AG04450 (cell line): ENCODE data around the gene CAMK2B. TPM values are rescaled to one million over a fixed set of nuclear protein-coding genes. Genes with fewer than 3 reads are reported as not detected.
A peak's percentile ranks its signal among the peaks of the same experiment; 100 is the strongest.

ENCODE experiments used
- CTCF ChIA-PET: fragments of 300-600, 350-600 bp; formaldehyde crosslinking; extraction: SDS; loops from one replicate; lab custom pipeline; 2022; ENCODE audit warnings: antibody characterized with exemption, inconsistent platforms; lab: Charles Lee
- POLR2A ChIA-PET: fragments of 350-600 bp; formaldehyde crosslinking; extraction: SDS; loops from one replicate; lab custom pipeline; 2021; ENCODE audit warnings: antibody characterized with exemption, inconsistent platforms; lab: Yijun Ruan, JAX
- DNase-seq: peaks from one replicate; pipeline ENCODE4 v3.0.0-alpha.2; 2011; ENCODE audit warnings: low read depth, low spot score
- H3K27ac ChIP-seq: one replicate; pipeline ENCODE4 v1.5.1; 2012; ENCODE audit warnings: low read depth, low read length, control low read depth
- H3K27me3 ChIP-seq: one replicate; pipeline ENCODE4 v1.6.0; 2012; ENCODE audit warnings: low read length; ENCODE audit not compliant: control insufficient read depth, insufficient read depth
- H3K4me3 ChIP-seq: 2 replicates; pipeline ENCODE4 v1.5.1; 2011; ENCODE audit warnings: mild to moderate bottlenecking, low read depth, low read length, control low read depth
- H3K9me3 ChIP-seq: 2 replicates; pipeline ENCODE4 v1.5.1; 2012; ENCODE audit warnings: low read length; ENCODE audit not compliant: control insufficient read depth, insufficient read depth
- polyA plus RNA-seq: library from polyadenylated mRNA; depleted of rRNA; stranded (reverse); fragments of >200 nt; gene quantifications from 2 replicates; pipeline ENCODE4 v1.2.3, GENCODE V29; 2011
- TF ChIP-seq, protein P1 (sequence below): IDR thresholded peaks from 2 replicates; pipeline ENCODE4 v1.5.1; 2011; ENCODE audit warnings: low read depth, low read length, control low read depth, inconsistent platforms

CAMK2B gene
- polyA plus RNA-seq, 1 experiment, result not detected

DNA sequence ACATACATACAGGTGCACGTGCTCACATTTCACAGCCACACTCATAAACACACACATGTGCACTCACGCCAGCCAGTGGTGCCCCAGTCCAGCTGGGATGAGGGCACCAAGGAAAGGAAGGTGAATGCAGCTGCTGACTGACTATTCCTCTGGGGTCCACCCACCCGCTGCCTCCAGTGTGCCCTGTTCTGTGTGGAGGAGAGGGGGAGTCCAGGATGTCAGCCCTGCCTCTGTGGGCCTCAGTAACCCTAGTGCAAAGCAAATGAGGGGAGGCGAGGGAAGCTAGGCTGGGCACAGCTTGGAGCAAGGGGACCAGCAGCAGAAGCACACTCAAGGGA is 67.0 kb downstream of the CAMK2B start:
- Histone ChIP-seq H3K27ac (peak overlapping the region; percentile 11), H3K27me3 (peaks cover 10% of the 10 kb centered on the region)

DNA sequence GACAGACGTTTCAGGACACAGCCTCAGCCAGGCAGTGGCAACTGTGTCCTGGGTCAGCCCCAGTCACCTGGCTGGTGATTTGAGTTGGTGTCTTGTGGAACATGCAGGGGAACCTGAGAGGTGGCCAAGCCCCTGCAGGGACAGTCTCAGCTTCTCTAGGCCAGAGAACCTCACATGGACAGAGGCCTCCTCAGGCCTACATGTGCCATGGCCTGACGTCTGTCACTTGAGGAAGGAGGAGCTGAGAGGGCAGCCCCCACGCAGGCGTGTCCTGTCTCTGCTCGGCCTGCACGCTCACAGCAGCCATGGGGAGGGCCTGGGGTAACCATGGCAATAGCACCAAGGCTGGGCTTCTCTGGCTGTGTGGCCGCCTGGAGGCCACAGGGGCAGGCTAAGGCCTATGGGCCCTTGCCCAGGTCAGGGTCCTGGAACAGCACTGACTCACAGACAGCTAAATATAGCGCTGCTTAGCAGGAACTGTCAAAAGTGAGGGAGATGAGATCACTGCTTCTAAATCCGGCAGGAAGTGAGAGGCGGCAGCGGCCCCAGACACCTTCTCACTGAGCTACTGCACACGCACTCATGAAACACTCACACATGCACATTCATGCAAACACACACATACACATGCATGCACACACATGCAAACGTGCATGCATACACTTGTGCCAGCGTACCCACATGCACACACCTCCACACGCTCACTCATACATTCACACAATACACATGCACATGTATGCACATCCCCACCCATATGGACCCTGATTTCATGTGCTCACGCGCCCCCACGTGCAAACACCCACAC is 67.6 kb downstream of the CAMK2B start:
- TF ChIP-seq, protein P1, sequence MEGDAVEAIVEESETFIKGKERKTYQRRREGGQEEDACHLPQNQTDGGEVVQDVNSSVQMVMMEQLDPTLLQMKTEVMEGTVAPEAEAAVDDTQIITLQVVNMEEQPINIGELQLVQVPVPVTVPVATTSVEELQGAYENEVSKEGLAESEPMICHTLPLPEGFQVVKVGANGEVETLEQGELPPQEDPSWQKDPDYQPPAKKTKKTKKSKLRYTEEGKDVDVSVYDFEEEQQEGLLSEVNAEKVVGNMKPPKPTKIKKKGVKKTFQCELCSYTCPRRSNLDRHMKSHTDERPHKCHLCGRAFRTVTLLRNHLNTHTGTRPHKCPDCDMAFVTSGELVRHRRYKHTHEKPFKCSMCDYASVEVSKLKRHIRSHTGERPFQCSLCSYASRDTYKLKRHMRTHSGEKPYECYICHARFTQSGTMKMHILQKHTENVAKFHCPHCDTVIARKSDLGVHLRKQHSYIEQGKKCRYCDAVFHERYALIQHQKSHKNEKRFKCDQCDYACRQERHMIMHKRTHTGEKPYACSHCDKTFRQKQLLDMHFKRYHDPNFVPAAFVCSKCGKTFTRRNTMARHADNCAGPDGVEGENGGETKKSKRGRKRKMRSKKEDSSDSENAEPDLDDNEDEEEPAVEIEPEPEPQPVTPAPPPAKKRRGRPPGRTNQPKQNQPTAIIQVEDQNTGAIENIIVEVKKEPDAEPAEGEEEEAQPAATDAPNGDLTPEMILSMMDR, result no peak
- peak; percentile 37 for DNase-seq
- Histone ChIP-seq H3K9me3 (peaks cover 5% of the 10 kb centered on the region), H3K27me3 (peaks cover 4% of the 10 kb centered on the region), H3K27ac (peak overlapping the region; percentile 11), H3K4me3 (no peak overlapping the region)
- ChIA-PET POLR2A (interaction anchor here (1.1 kb wide), 1 partner anchor 9 kb away, joined by 3 read pairs; no protein-coding TSS in a partner anchor), CTCF (interaction anchor here (0.8 kb wide), 1 partner anchor 307 kb away, joined by 3 read pairs; no protein-coding TSS in a partner anchor)

More for the DNA sequence above, 67.0 kb downstream of the CAMK2B start:
- TF ChIP-seq, protein P1, result no peak
- ChIA-PET POLR2A (interaction anchor here (1.1 kb wide), 1 partner anchor 9 kb away, joined by 3 read pairs; no protein-coding TSS in a partner anchor), CTCF (interaction anchor here (0.8 kb wide), 1 partner anchor 307 kb away, joined by 3 read pairs; no protein-coding TSS in a partner anchor)
- no peak overlapping the region for H3K4me3 ChIP-seq
- H3K9me3 ChIP-seq, result peaks cover 5% of the 10 kb centered on the region
- DNase-seq, result no peak

DNA sequence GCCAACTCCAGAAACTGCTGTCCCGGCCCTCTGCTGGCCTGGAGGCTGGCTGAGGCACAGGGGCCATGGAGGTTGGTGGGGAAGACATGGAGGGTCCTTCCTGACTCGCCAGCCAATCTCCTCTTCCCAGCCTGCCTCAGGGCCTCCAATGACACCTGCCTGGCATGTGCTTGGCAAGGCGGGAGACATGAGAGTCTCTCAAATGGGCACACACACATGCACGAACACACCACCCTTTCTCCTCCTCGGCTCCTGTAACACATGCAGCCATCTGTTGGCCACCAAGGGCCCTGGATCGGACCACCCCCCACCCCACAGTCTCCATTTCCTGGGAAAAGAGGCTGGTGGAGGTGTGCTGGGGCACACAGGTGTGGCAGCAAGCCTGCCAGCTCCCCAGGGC is 68.2 kb downstream of the CAMK2B start:
- Histone ChIP-seq H3K4me3 (no peak overlapping the region), H3K27ac (peak overlapping the region; percentile 2), H3K27me3 (no peaks in the 10 kb centered on the region), H3K9me3 (peaks cover 5% of the 10 kb centered on the region)
- TF ChIP-seq, protein P1, result no peak
- CTCF ChIA-PET, result no interaction called here
- POLR2A ChIA-PET, result no interaction called here
- no peak for DNase-seq

GRCh38 chr7:44256459-44256858 is 68.9 kb downstream of the CAMK2B start:
- peaks cover 5% of the 10 kb centered on the region for H3K9me3 ChIP-seq
- H3K27ac ChIP-seq, result no peak overlapping the region
- ChIA-PET POLR2A (no interaction called here), CTCF (no interaction called here)
- H3K27me3 ChIP-seq, result no peaks in the 10 kb centered on the region
- H3K4me3 ChIP-seq, result no peak overlapping the region
- TF ChIP-seq, protein P1, result no peak
- DNase-seq, result no peak

DNA sequence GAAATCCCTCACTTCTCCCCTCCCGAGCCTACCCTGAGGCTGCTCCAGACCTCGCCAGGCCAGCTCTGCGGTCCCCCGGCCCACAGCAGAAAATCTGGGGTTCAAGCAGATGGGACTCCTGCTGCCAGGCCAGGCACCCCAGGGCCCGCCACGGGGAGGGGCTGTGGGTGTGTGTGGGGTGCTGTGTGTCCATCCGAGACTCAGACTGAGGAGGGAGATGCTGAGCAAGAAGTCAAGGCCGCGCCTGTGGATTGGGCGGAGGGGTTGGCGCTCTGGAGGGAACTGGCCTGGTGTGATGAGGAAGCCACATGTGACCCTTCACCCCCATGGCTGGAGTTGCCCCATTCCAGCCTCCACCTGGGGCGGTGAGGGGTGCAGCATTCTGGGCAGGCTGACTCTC is 73.5 kb downstream of the CAMK2B start:
- Histone ChIP-seq H3K4me3 (no peak overlapping the region), H3K27me3 (no peaks in the 10 kb centered on the region), H3K27ac (no peak overlapping the region), H3K9me3 (no peaks in the 10 kb centered on the region; the same call in 1 of the 2 replicates)
- POLR2A ChIA-PET, result no interaction called here
- DNase-seq, result no peak
- TF ChIP-seq, protein P1, result no peak
- CTCF ChIA-PET, result interaction anchor here (1.6 kb wide), 1 partner anchor 11 kb away, joined by 6 read pairs; no protein-coding TSS in a partner anchor
